ENCODE results near the gene DDX17.

The DDX17 gene

DNA sequence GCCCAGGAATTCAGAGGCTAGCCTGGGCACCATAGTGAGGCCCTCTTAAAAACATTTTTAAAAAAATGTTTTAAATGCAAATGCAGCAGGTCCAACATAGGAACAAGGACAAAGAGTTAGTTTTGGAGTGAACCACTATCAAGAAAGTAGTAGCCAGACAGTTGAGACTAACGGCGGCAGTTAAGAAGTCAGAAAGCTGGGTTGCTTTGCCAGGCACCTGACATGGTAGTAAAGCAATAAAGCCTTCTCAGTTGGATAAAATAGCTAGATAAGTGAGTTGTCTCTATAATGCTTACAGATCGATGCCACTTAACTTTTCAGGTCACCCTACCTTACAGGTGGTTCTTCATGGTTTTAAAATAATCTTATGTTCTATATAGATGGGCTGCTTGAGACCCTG lies 16.9 kb upstream of the DDX17 start:
- no peak for TF ChIP-seq CTCF (IDR thresholded peaks at IDR 0.05)

DNA sequence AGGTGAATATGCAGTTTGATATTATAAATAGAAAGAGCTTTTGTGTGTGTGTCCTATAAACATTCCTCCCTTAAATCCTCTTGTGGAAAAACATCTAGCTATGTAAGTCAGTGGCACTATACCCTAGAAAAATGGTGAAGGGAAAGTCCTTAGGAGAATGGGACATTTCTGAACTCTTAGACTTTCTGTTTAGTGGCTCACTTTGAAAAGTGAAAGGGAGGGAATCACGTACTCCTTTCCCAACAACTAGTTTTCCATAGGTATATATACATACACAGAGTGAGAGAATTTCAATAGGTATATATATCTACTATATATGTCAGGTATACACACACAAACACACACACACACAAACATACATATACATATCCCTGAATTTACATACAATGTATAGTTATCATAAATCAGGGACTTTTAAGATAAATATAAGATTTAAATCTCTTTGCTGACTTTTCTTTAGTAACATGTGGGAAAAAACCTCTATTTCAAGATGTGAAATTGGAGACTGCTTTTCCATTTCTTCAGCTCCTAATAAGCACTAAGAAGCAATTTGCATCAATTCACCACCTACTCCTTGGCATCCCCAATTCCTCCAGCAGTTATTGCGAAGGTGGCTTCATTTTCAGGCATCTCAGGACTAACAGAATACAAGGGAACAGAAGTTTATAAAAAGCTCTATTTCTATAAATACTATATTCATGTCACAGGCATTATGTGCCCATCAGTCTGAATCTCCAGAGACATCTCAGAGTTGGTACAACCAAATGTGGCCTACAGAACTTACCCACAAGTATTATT lies 13.5 kb upstream of the DDX17 start:
- no peak for TF ChIP-seq CTCF (IDR thresholded peaks at IDR 0.05)

- TF ChIP-seq CTCF (IDR thresholded peaks at IDR 0.05) = no peak
Observed at GRCh38 chr22:38518620-38519019, 12.5 kb upstream of the DDX17 start.

DNA sequence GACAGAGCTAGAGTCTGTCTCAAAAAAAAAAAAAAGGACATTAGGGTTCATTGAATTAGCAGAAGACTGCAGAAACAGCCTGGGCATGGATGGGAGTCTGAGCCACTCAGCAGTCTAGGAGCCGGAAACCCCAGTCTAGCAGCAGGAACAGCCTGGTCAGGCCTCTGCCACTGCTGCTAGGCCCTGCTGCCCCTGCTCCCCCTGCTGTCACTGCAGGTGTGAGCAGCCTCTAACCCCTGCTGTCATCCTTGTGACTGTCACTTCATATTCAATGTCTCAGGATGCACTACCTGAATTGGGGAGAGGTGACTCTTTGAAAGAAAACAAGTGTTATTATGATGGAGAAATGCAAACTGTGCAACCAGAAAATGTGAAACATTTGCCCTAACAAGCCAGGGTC lies 7.0 kb upstream of the DDX17 start:
- TF ChIP-seq CTCF (IDR thresholded peaks at IDR 0.05) = no peak

DNA sequence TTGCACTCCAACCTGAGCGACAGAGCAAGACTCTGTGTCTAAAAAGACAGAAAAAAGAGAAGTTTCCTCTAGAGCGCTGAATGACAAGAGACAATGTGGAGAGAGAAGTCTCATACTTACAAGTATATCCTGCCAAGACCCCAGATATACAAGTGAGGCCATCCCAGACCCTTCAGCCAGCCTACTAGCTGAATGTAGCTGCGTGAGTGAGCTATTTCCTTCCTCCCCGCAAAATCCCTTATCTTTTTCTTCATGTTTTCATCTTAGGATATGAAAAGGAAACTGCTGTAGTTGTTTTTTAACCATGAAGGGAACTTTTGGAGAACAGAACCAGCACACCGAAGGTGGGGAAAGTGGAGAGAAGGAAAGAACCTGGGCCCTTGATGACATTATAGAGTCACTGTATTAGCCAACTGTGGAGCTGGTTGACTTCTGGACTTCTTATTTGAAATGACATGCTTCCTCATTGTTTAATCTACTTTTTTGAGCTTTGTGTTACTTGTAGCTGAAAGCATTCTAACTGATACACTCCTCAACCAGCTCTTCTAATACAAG lies 4.4 kb upstream of the DDX17 start:
- TF ChIP-seq CTCF (IDR thresholded peaks at IDR 0.05) = no peak

- no peak for TF ChIP-seq CTCF (IDR thresholded peaks at IDR 0.05)
Observed at GRCh38 chr22:38505541-38506117, 482 bp downstream of the DDX17 start.

- no peak for TF ChIP-seq CTCF (IDR thresholded peaks at IDR 0.05)
Observed at GRCh38 chr22:38504731-38505540, 1.2 kb downstream of the DDX17 start.

All from LNCAP (cell line).